ENCODE results near the gene TEX55.
"Not testable (repeated sequence)": the region's sequence is repeated elsewhere in the genome, so short reads cannot be mapped to it uniquely, and the experiment has no call there.

Gene TEX55

DNA sequence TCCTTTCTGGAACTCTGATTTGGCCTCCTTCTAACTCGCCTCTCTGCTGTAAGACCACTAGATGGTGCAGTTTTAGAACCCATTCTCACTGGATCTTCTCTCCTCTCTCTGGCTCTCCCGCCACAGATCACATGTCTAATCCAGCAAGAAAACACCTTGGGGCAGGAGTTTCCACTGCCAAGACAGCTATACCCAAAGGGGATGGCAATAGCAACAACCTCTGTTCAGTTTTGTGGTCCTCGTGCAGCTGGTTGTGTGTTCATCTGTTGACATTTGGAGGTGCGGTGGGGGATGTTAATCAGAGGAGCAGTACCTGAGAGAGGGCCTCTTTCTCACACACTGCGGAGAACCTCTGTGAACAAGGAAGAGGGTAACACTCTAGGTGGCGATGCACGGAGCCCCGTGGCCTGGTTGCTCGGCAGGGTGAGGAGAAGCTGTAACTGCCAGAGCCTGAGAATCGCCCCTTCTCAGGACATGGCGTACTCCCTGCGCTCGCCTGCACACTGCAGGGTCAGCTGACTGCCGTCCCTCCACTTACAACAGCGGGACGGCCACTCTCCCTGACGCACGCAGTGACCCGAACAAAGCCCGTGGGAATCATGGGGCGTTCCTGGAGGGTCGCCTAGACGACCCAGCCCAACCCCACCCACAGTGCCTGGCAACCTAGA is at the start of gene TEX55:
Gene TEX55 (plus strand): TSS at position 666 of the 668 bp plus-strand sequence. CDS start 25 bp downstream, outside the sequence.
- DNase-seq (ENCODE audit: low read depth), result no peak

- DNase-seq (ENCODE audit: low read depth), result no peak
Observed at GRCh38 chr3:119098003-119098402, 48.0 kb upstream of the TEX55 start.

- DNase-seq (ENCODE audit: low read depth), result no peak
Observed at GRCh38 chr3:119098619-119099222, 47.2 kb upstream of the TEX55 start.

- DNase-seq (ENCODE audit: low read depth), result no peak
Observed at GRCh38 chr3:119099785-119100184, 46.2 kb upstream of the TEX55 start.

DNA sequence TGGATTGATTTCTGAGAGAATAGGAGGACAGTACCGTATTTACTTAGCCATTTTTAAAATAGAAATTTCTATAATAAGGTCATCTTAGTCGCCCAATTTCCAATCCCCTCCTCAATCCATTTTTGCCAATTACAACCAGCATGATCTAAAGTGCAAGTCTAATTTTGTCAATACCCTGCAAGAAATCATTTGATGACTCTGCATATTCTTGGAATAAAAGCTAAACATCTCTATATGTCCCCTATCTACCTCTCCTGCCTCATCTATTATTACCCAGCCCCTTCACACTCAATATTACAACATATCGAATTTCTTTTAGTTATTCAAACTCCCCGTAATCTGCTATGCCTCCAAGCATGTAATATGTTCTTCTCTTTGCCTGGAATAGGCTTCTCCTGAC is 41.9 kb upstream of the TEX55 start:
- DNase-seq (ENCODE audit: low read depth), result no peak

- not testable (repeated sequence) for DNase-seq (ENCODE audit: low read depth)
Observed at GRCh38 chr3:119118330-119118729, 27.6 kb upstream of the TEX55 start.

DNA sequence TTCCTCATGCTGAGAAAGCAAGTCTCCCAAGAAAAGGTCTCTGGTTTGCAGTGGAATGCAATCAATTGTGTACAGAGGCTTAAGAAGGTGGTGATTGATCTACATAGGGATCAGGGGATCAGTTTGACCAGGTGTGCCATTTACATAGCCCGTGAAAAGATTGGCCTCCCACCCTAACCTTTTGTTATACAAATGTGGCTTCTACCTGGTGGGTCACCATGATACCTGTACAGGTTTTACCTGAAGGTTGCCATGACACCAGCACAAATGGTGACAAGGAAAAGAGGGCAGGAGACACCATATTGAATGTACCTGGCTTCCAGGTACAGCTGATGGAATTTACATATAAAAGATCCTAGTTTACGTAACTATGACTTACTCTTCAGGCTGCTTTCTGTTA is 25.5 kb upstream of the TEX55 start:
- no peak for DNase-seq (ENCODE audit: low read depth)

DNA sequence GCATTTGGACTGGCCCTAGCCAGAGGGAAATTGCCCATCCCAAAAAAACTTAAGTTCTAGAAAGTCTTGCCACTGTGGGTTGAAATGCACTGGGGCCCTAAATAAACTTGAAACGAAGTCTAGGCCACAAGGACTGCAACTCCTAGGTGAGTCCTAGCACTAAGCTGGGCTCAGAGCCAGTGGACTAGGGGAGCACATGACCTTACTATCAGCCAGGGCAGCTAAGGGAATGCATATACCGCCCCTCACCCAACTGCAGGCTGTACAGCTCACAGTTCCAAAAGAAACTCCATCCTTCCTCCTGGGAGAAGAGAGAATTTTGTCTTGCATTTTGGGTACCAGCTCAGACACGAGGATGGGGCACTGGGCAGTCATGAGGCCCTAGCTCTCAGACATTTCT is 23.6 kb upstream of the TEX55 start:
- no peak for DNase-seq (ENCODE audit: low read depth)

DNA sequence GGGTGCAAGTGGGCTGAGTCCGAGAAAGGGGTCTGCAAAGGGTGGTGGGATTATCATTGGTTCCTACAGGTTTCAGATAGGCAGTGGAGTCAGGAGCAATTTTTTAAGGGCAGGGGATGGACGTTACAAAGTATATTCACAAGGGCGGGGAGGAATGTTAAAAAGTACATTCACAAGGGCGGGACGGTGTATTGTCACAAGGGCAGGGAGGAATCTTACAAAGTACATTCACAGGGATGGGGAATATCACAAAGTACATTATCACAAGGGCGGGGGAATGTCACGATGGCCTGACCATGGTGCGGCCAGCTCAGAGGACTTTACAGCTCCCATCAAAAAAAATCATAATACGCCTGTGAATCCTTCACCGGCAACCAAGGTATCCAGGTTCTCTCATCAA is 20.6 kb upstream of the TEX55 start:
- no peak for DNase-seq (ENCODE audit: low read depth)

- no peak for DNase-seq (ENCODE audit: low read depth)
Observed at GRCh38 chr3:119125742-119126504, 20.0 kb upstream of the TEX55 start.

- not testable (repeated sequence) for DNase-seq (ENCODE audit: low read depth)
Observed at GRCh38 chr3:119130291-119130690, 15.7 kb upstream of the TEX55 start.

DNA sequence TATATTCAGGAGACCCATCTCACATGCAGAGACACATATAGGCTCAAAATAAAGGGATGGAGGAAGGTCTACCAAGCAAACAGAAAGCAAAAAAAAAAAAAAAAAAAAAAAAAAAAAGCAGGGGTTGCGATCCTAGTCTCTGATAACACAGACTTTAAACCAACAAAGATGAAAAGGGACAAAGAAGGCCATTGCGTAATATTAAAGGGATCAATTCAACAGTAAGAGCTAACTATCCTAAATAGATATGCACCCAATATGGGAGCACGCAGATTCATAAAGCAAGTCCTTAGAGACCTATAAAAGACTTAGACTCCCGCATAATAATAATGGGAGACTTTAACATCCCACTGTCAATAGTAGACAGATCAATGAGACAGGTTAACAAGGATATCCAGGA is 13.7 kb upstream of the TEX55 start:
- DNase-seq (ENCODE audit: low read depth), result not testable (repeated sequence)

DNA sequence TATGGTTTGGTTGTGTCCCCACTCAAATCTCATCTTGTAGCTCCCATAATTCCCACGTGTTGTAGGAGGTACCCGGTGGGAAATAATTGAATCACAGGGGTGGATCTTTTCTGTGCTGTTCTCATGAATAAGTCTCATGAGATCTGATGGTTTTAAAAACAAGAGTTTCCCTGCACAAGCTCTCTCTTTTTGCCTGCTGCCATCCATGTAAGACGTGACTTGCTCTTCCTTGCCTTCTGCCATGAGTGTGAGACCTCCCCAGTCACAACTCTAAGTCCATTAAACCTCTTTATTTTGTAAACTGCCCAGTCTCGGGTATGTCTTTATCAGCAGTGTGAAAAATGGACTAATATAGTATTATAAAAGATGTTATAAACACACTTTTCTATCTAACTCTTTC is 6.6 kb upstream of the TEX55 start:
- DNase-seq (ENCODE audit: low read depth), result not testable (repeated sequence)

GRCh38 chr3:119140466-119140865 is 5.5 kb upstream of the TEX55 start:
- DNase-seq (ENCODE audit: low read depth), result no peak

DNA sequence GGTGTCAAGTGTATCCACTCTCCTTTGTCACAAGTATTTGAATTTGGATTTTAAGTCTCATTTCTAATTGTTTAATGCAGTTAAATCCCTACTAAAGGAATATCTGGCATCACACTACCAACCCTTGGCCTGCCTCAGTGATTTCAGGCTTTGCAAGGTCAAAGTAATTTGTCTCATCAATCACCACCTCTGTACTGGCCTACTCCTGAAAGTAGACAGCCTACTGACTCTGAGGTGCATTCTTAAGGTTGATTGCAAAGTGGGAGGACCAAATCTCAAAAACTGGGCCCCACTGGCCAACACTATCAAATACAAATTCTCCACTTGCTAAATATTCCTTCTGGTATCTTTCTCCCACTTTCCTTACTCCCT is 851 bp upstream of the TEX55 start:
- DNase-seq (ENCODE audit: low read depth), result no peak

GRCh38 chr3:119146578-119147375 is 812 bp downstream of the TEX55 start:
- DNase-seq (ENCODE audit: low read depth), result no peak

GRCh38 chr3:119147494-119147893 is 1.5 kb downstream of the TEX55 start:
- no peak for DNase-seq (ENCODE audit: low read depth)

DNA sequence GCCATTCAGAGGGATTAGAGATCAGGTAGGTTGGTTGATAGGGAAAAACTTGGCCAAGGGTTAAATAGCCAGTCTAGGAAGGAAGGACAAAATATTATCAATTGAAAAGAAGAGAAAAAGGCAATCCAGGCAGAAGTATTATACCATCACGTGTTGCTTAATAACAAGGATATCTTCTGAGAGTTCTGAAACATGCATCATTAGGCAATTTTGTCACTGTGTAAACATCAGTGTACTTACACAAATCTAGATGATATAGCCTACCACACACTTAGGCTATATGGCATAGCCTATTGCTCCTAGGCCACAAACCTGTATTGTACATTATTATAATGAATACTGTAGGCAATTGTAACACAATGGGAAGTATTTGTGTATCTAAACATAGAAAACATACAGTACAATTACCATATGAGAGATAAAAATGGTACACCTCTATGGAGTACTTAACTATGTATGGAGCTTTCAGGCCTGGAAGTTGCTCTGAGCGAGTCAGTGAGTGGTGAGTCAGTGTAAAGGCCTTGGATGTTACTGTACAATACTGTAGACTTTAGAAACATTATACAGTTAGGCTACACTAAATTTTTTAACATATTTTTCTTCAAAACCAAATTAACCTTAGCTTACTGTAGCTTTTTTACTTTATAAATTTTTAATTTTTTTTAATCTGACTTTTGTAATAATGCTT is 2.7 kb downstream of the TEX55 start:
- no peak for DNase-seq (ENCODE audit: low read depth)

- no peak for DNase-seq (ENCODE audit: low read depth)
Observed at GRCh38 chr3:119149484-119149883, 3.5 kb downstream of the TEX55 start.

- no peak for DNase-seq (ENCODE audit: low read depth)
Observed at GRCh38 chr3:119156868-119157267, 10.9 kb downstream of the TEX55 start.

GRCh38 chr3:119157971-119158370 is 12.0 kb downstream of the TEX55 start:
- DNase-seq (ENCODE audit: low read depth), result no peak

DNA sequence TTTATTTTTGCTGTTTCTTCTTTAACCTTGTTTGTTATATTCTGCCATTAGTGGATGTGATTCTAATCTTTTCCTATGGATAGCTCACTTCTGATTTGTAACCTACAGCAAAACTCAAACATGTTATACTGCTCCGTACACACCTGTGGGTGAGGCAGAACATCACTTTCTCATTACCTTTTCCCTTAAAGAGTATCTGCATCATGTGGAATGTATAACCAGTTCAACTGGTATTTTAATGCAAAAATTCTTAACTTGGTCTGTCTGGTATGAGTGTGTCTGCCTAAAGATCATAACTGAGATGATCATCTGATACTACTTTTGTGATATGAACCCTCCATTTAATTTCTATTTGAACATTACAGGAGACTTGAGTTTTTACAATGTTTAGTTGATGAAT is 14.4 kb downstream of the TEX55 start:
- DNase-seq (ENCODE audit: low read depth), result no peak

All from activated T-cell treated with anti-CD3 and anti-CD28 coated beads for 24 hours (primary cell).